GM18517 (cell line): ENCODE measurements around the gene PLCD3.
A peak's percentile ranks its signal among the peaks of the same experiment; 100 is the strongest.

Experiments used
- ATAC-seq: cut with Tn5 transposase; IDR thresholded peaks from one replicate; pipeline ENCODE4 v1.9.1; 2021; ENCODE audit warnings: mild to moderate bottlenecking, moderate library complexity; ENCODE audit not compliant: unreplicated experiment

The PLCD3 gene, protein sequence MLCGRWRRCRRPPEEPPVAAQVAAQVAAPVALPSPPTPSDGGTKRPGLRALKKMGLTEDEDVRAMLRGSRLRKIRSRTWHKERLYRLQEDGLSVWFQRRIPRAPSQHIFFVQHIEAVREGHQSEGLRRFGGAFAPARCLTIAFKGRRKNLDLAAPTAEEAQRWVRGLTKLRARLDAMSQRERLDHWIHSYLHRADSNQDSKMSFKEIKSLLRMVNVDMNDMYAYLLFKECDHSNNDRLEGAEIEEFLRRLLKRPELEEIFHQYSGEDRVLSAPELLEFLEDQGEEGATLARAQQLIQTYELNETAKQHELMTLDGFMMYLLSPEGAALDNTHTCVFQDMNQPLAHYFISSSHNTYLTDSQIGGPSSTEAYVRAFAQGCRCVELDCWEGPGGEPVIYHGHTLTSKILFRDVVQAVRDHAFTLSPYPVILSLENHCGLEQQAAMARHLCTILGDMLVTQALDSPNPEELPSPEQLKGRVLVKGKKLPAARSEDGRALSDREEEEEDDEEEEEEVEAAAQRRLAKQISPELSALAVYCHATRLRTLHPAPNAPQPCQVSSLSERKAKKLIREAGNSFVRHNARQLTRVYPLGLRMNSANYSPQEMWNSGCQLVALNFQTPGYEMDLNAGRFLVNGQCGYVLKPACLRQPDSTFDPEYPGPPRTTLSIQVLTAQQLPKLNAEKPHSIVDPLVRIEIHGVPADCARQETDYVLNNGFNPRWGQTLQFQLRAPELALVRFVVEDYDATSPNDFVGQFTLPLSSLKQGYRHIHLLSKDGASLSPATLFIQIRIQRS

GRCh38 chr17:45132320-45132571 lies at the start of gene PLCD3:
PLCD3 (minus strand) TSS chr17:45132515; CDS start chr17:45132410, 105 bp downstream.
- no peak for ATAC-seq

DNA sequence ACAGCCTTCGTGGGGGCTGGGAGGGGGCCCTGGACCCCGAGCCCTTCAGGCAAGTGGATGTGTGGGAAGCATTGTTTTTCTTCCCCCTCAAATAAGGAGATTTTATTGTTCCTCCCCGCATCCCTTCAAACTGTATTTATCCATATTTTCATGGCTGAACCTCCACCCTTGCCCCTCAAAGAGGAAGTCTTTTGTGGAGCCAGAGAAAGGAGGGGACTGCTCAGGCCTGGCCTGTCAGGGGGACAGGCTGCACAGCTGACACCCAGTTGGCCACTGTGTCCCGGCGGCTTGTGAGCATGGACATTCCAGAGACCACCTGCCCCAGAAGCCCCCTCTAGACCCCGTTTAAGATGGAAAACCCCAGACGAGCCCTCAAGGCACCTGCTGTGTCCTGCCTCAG lies 45.2 kb upstream of the PLCD3 start:
- no peak for ATAC-seq

DNA sequence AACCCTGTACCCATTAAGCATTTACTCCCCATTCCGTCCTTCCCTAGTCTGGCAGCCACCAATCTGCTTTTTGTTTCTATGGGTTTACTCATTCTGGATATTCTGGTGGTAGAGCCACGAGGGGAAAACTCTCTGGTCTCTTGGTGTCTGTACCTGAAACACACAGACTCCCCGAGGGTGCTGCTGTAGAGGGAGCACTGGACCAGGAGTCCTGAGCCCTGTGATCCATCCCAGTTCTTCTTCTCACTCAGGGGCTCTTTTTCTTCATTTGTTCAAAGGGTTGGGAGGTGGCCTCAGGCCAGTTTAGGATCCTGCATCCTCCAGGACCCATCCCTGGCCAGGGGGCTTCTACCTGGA lies 43.4 kb upstream of the PLCD3 start:
- no peak for ATAC-seq

DNA sequence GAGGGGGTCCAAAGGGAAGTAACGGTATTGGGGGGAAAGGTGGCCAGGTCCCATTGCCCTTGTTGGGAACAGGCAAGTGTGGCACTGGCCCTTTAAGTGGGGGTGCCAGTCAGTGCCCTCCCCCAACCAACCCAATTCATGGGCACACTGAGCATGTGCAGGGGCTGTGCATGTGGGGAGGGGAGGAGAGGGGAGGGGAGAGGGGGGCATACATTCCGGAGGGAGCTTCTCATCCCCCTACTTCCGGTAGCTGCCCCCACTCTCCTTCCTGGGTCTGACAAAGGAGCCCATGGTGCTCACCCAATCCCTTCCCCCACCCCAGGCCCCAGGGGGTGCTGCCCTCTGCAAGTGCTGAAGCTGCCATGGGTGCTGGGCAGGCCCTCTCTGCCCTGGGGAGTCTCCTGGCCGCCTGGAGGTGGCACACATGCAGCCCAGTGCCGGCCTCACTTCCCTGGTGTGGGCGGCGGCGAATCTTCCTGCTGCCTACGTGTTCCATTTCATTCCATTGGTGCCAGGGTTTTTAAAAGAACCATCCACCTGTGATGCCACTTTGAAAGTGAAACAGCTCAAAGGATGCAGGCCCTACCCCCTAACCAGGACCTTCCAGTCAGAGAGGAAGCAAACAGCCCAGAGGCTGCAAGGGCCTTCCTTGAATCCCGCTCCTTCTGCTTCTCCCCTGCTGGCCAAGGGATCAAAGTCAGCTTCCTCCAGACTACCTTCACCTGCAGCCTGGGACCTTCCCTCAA lies 40.4 kb upstream of the PLCD3 start:
- no peak for ATAC-seq

- ATAC-seq = no peak
Measured at GRCh38 chr17:45172232-45172540, 39.9 kb upstream of the PLCD3 start.

GRCh38 chr17:45171338-45172231 lies 39.3 kb upstream of the PLCD3 start:
- ATAC-seq = no peak

DNA sequence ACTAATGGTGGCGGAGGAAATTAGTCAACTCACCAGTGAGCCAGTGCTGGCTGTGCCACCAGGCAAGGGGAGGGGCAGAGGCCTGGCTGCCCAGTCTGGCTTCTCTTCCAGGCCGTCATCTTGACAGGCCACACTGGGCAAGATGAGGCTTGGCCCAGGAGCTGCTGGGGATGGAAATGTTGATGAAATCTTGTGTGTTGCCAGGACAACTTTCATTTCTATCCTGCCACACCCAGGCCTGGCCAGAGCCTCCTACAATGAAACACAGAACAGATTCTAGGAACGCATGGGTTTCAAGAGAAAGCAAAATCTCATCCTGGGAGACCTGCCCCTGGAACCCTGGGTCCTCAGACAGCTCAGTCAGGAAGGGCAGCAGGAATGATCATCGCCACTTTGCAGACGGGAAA lies 38.6 kb upstream of the PLCD3 start:
- ATAC-seq = no peak

DNA sequence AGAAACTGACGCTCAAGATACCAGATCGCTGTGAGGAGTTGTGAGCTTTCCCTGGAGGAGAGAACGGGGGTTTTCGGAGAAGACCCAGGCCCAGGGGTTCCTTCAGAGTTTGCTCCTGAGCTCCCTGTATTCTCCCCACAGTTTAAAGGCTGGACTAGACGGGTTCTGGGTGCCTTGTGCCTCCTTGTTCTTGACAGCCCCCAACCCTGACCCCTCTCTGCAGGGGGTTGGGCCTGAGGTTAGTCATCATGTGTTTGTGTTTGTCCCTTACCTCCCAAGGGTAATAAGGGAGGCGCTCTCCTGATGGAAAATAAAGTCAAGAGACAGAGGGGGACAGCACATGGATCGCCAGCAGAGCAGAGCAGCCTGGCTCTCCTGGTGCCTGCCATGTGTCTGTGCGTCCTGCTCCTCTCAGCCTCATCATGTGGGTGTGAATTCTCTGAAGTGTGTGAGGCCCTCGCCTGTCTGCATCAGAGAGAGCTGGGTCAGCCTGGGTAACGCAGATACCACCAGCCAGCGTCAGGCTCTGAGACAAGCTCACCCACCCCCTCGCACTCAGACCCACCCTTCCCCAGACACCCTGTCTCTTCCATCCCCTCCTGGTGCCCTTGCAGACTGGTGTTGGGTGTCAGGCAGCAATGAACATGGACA lies 38.1 kb upstream of the PLCD3 start:
- no peak for ATAC-seq

GRCh38 chr17:45168991-45169752 lies 36.9 kb upstream of the PLCD3 start:
- ATAC-seq = no peak

- ATAC-seq = no peak
Measured at GRCh38 chr17:45164734-45165269, 32.5 kb upstream of the PLCD3 start.

DNA sequence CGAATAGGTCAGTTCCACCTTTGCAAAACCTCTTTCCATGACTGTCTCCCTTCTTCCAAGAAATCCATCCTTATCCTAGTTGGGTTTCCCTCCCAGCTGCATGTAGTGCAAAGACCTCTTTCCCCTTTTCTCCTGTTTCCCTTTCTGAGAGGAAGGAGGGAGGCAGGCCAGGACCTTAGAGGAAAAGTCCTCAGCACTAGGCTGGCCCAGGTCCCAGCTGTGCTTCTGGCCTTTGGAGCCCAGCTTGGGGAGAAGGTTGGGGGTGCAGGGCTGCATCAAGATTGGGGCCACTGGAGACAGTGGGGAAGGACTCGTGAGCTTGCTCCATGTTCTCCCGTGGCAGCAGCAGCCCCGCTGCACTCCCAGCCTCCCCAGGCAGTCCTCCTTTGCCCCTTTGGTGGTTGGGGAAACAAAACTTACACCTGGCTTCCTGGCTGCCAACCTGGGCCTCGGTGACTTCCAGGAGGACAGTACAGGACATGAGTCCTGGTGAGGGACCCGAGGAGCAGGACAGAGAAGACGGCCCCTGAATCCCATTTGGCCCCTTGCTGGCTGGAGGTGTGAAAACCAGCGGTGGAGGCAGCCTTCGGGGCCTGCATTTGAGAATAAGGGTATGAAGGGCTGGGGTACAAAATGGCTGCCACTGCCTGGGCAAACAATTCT lies 29.8 kb upstream of the PLCD3 start:
- no peak for ATAC-seq

GRCh38 chr17:45161288-45162024 lies 29.1 kb upstream of the PLCD3 start, which contains the start of gene HEXIM2:
HEXIM2 (plus strand) TSS chr17:45161875; CDS start chr17:45162794, 919 bp downstream.
- peak; percentile 93 for ATAC-seq

GRCh38 chr17:45160447-45161287 lies 28.4 kb upstream of the PLCD3 start:
- ATAC-seq = peak; percentile 9

DNA sequence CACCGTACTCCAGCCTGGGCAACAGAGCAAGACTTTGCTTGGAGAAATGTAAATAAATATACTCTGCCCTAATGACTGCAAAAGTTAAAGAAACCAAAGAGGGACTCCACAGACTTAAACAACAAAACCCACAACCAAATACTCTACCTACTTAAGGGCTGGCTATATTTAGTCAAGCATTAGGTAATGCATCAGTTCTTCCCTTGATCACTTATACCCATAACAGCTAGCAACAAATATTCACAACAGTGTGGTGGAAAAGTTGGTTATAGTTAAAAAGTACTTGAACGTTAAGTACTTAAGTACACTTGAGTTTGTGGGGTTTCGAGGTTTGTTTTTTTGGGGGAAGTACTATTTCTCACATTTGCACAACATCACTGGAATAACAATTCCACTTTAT lies 23.9 kb upstream of the PLCD3 start:
- no peak for ATAC-seq

DNA sequence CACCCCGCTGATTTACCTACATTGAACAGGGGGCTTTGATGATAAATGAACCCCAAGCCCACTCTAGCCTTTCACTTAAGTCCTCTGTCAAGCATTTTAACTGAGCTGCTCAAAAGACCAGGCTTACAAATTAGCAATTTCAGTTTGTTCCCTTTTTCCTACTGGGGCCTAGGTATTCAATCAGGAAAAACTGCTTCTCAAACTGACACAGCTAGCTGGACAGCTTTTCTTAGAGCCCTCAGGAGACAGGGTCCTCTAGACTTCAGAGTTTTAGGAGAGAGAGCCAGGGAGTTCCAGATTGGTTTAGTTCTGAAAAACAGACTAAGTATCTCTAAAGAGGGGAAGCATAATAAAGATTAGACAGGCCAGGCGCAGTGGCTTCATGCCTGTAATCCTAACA lies 23.2 kb upstream of the PLCD3 start:
- no peak for ATAC-seq

DNA sequence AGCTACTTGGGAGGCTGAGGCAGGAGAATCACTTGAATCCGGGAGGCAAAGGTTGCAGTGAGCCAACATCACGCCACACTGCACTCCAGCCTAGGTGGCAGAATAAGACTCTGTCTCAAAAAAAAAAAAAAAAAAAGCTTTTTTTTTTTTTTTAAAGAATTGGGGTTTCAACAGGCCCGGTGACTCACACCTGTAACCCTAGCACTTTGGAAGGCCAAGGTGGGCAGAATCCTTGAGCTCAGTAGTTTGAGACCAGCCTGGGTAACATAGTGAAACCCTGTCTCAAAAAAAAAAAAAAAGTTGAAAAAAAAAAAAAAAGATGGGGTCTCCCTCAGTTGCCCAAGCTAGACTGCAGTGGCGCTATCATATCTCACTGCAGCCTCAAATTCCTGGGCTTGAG lies 22.7 kb upstream of the PLCD3 start:
- no peak for ATAC-seq
